GM21360 (cell line): ENCODE results near the gene LIG4.

ENCODE experiments used
- ATAC-seq: cut with Tn5 transposase; IDR thresholded peaks from one replicate; pipeline ENCODE4 v1.9.1; 2021; ENCODE audit warnings: mild to moderate bottlenecking, moderate library complexity; ENCODE audit not compliant: unreplicated experiment

Gene LIG4

DNA sequence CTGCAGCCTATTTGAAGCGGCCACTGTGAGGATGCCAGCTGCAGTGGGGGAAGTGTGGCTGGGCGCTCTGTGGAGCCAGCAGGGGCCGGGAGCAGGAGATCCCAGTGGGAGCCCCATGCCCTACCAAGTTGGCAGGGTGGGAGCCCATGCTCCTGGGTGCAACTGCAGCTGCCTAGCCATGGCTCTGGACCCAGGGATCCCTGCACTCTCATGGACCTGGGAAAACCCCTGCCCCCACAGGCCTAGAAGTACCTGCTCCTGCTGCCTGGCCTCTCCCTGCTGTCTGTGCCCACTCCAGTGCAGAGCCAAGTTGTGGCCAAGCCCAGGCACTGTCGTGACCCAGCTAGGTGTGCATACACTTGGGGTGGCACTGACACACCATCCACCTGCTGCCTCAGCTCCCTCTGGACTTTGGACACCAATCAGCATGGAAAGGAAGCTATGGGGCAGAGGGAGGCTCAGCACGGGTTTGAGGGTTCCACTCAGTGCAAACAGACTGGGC is 20.9 kb downstream of the LIG4 start:
- no peak for ATAC-seq

DNA sequence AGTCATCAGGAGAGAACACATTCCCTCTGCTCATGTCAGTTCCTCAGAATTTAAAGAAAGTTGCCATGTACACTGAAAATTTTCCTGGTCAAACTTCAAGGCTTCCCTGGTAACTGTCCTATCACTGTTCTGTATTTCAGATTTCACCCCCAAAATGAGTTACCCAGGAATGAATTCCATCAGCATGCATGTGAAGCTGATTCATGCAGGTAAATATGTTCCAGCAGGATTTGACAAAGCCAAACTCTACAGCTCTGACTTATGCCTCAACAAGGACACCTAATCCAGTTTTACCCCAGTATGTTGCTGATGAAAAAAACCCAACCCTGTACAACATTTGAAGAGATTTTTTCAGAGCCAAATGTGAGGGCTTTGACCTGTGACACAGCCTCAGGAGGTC is 21.5 kb downstream of the LIG4 start:
- ATAC-seq = no peak

DNA sequence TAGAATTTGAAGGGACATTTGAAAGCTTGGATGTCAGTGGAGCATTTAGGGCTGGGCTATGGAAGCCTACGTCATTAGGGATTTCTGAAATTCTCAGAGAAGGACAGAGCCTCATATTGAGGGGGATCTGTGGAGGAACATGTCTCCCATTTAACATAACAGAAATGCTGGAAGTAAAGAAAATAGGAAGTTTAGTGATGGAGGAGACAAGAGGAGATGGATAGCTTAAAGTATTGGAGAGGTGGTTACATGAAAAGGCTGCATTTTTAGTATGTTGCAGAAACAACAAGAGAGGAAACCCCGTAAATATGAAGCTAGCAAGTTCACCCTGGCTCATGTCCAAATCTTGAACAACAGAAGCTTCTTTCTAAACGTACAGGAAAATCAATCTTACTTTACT is 24.4 kb downstream of the LIG4 start:
- ATAC-seq = no peak

DNA sequence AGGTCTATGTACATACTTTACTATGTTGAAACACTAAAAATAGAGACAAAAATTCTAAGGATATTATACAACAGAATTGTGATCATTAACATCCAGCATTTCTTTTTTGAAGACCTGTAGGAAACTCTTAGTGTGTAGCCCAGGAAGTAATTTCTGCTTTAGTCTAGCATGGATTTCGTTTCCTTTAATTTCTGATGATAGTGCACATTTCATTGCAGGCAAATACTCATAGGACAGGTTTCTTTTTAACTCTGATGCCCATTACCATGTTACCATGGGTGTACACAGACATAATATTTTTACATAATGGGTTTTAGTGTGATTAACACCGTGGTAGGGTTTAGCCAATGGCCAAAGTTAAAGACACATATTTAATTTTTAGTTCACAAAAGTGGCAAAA is 27.1 kb downstream of the LIG4 start:
- no peak for ATAC-seq

DNA sequence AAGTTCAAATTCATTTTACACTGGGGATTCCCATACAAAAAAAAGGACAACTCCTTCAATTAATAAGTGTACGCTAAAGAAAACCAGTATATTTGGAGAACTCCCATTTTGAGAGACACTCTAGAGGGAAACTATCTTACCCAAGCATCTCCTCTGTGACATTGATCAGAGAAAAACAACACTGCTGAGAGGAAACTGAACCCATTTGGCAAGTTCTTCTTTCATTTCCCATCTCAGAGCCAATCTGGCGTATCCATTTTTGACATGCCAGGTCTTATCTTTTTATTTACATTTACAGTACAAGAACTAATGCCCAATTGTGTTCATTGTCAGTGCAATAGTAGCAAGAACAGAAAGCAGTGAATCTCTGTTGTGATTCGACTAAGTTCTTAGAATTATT is 30.1 kb downstream of the LIG4 start:
- ATAC-seq = no peak

DNA sequence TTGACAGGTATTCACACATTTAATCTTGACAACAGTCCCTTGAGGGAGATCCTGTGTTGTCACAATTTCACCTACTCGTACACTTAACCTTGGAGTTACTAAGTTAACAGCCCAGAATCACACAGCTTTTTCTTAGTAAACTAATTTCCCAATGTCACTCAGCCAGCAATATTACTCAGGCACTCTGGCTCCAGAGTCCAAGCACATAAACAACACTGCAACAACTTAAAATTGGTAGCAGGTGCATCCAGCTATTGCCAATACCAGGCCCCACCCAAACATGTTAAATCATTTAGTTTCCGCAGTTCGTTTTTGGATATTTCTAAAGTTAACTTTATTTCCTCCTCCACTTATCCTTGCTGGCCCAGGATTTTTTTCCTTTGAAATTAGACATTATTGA is 32.7 kb downstream of the LIG4 start:
- no peak for ATAC-seq

DNA sequence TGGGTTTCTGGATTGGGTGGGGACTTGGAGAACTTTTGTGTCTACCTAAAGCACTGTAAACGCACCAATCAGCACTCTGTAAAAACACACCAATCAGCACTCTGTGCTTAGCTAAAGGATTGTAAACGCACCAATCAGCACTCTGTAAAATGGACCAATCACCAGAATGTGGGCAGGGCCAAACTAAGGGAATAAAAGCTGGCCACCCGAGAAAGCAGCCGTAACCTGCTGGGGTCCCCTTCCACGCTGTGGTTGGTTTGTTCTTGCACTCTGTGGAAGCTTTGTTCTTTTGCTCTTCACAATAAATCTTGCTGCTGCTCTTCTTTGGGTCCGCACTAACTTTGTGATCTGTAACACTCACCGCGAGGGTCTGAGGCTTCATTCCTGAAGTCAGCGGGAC is 37.3 kb downstream of the LIG4 start:
- no peak for ATAC-seq

DNA sequence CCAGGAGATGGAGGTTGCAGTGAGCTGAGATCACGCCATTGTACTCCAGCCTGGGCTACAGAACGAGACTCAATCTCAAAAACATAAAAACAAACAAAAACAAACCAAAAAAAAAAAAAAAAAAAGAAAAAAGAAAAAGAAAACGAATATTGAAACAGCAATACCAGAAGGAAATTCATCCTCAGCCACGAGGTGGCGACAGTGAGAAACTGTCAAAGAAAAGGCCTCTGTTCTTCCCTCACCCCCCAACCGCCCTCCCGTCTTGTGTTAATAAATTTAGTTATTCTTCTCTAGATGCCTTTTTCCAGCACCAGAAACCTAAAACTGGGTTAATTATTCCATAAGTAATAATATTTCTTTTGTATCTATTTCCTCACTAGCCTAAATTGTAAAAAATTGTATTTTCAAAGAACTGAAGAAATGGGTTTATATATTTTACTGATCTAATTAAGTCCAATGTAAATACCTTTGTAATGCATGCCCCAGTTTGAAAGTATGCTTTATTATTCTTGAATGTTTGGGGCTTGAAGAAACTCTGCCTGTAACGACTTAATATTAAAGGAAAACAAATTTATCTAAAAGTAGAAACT is 38.6 kb downstream of the LIG4 start:
- peak; percentile 78 for ATAC-seq

DNA sequence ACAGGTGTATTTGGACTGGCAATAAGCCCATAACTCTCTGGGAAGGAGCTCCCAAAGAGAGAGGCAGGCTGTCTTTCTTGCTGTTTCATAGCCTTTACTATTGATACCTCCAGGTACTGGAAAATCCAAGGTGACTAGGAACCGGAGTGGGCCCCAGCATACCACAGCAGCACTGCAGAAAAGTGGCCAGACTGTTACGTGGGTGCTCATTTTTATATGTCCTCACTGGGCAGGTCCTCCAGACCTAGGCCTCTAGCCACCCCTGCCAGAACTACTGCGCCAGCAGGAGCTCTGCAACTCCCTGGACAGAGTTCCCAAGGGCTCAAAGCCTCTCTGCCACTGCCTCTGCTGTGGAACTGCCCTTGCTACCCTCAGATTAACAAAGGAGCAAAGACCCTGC is 46.4 kb downstream of the LIG4 start:
- no peak for ATAC-seq

DNA sequence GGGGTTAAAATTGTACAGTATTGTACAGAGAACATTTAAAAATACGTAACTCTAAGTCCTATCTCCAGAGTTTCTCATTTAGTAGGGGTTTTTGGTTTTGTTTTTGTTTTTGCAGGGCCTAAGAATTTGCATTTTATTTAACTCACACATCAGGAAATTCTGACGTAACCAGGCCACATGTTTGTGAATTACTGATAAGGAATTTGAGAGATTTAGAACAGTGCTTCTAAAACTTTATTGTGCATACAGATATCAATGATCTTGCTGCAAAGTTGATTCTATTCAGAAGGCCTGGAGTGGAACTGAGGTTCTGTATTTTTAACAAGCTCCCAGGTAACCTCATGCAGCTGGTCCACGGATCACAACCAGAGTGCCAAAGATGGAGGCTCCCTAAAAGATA is 49.3 kb downstream of the LIG4 start:
- no peak for ATAC-seq

DNA sequence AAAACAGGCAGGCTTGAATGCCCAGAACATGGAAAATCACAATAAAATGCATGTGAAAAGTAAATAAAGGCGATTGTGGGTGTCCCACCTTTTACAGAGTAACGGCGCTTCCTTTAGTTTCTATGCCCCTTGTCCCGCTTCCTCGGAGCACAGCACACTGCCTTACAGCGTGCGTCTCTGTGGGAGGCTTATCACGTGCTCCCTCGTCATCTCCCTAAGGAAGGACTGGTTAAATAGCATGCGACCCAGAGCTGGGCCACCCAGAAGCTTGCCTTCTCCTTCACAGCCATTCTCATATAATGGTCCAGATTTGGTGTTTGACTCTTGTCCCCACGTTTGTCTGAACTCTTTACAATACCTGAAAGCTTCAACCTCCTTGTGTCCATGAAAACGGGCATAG is 56.6 kb downstream of the LIG4 start:
- no peak for ATAC-seq
